A673 (cell line): ENCODE data around the gene MAP3K9.

ENCODE experiments used
- CTCF ChIP-seq: fragments of 300-800, 200-600 bp; sonication (generic); conservative IDR thresholded peaks from 2 replicates; pipeline ENCODE4 v1.5.1; 2017; ENCODE audit warnings: low read depth, mild to moderate bottlenecking, antibody characterized with exemption, low read length, moderate library complexity, mixed read lengths
- EZH2 ChIP-seq: fragments of 200-600 bp; sonication (generic); IDR thresholded peaks from 2 replicates; pipeline ENCODE4 v1.6.1; 2017; ENCODE audit warnings: borderline replicate concordance, low read depth, mild to moderate bottlenecking, mixed read lengths, antibody characterized with exemption, low read length; ENCODE audit not compliant: poor library complexity, severe bottlenecking

- TF ChIP-seq CTCF (peak; percentile 75), EZH2 (no peak)
Measured at GRCh38 chr14:70714055-70714550, 95.2 kb downstream of the MAP3K9 start.
